Measurements from ENCODE around the gene GIT2. TPM values are rescaled to one million over a fixed set of nuclear protein-coding genes. Genes with fewer than 3 reads are reported as not detected.

GIT2 gene, protein sequence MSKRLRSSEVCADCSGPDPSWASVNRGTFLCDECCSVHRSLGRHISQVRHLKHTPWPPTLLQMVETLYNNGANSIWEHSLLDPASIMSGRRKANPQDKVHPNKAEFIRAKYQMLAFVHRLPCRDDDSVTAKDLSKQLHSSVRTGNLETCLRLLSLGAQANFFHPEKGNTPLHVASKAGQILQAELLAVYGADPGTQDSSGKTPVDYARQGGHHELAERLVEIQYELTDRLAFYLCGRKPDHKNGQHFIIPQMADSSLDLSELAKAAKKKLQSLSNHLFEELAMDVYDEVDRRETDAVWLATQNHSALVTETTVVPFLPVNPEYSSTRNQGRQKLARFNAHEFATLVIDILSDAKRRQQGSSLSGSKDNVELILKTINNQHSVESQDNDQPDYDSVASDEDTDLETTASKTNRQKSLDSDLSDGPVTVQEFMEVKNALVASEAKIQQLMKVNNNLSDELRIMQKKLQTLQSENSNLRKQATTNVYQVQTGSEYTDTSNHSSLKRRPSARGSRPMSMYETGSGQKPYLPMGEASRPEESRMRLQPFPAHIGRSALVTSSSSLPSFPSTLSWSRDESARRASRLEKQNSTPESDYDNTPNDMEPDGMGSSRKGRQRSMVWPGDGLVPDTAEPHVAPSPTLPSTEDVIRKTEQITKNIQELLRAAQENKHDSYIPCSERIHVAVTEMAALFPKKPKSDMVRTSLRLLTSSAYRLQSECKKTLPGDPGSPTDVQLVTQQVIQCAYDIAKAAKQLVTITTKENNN
- 19.2 and 22.3 TPM in 2 replicates for total RNA-seq

DNA sequence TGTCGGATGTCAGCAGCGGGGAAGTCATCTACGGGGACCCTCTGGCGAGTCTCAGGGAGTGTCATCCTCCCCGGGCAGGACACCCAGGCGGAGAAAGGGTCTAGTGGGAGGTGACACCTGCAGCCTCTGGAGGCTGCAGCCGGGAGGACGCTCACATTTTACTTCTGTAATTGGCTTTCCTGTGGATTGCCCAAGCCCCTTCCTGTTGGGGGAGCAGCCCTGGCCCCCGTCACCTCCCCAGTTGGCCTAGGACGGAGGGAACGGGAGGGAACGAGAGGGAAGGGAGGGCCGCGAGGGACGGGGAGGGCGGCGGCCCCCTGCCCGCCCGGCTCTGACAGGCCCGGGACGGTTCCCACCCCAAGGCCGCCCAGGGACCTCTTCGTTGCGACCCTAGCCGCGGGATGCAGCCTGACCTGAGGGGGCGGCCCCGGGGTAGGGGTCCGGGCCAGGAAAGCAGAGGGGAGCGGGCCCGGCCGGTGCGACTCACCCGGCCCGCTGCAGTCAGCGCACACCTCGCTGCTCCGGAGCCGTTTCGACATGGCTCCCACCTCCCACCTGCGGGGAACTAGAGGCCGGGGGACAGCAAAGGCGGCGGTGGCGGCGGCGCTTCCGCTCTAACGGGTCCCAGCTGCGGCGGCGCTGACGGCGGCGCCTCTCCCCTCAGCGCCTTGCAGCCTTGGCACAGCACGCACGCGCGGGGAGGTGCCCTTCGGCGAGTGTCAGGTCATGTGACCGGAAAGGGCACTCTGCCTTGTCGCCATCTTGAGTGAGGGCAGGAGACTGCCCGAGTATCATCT lies at the start of gene GIT2:
TSS of gene GIT2 (minus strand) at position 683 of the 797 bp plus-strand sequence. CDS start at position 539, 144 bp downstream.

DNA sequence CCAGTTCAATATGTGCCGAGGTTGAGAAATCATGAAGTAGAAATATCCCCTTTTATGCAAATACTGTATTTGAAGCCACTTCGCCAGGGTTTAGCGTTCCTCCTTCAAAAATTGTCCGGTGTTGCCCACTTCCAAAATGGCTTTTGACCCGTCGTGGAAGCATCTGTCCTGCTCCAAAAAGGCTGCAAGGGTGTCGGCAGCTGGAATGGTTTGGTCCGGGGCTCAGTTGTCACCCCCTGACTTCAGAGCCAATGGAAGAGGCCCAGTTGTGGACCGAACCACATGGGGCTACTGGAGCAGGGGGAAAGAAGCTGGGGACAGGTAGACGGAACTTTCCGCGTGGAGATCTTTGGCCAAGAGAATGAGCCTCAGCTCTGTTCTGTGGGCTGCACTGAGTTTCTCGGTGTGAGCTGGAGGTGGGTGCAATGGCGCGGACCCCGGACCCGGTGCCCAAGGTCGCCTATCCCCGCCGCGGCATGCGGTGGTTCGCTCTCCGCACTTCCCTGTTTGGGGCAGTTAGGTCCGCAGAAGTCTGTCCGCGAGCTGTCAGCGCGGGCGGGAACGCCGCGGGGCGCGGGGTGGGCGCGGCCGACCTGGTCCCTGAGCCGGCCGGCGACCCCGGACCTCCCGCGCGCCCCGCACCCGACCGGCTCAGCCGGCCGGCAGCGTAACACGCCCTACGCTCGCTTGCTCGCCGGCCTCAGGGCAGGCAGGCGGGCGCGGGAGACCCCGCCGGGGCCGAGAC lies 2.9 kb upstream of the GIT2 start, which contains the start of gene ANKRD13A:
TSS of gene ANKRD13A (plus strand) at position 527 of the 745 bp plus-strand sequence. CDS start 259 bp downstream, outside the sequence.

DNA sequence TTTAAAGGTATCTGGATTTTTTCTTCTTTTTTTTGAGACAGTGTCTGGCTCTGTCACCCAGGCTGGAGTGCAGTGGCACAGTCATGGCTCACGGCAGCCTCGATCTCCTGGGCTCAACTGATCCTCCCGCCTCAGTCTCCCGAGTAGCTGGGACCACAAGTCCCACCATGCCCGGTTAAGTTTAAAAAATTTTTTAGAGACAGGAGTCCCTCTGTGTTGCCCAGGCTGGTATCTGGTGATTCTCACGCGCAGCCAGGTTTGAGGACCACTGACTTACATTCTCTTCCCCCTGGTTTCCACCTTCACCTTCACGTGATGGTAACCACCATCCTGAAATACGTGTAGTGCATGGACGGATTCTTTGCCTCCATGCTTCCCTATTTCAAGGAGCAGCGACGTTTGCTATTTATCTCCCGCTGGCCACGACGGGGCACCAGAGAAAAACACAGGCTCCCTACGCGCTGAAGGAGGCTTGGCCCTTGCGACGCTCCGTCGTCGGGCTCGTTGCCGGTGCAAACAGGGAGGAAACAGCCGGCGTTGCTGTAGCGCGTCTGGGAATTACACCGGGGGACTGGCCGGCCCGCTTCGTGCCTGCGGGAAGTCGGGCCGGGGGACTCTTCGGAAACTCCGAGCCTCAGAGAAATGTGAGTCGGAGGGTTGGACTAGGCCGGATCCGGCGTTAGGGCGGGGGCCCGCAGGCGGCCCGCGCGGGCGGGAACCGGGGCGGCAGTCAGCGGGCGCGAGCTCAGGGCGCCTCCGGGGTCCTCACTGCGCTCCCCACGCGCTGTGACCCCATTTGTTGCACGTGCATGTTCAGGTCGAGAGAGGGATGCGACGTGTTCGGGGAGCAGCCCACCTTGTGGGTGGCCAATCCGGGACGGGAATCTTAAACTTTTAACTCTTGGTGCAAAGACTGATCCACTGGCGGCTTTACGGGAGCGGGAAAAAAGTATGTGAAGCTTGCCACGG lies 96.1 kb downstream of the GIT2 start, which contains the start of gene TCHP:
TSS of gene TCHP (plus strand) at position 492 of the 969 bp plus-strand sequence. CDS start 2,753 bp downstream, outside the sequence.

DNA sequence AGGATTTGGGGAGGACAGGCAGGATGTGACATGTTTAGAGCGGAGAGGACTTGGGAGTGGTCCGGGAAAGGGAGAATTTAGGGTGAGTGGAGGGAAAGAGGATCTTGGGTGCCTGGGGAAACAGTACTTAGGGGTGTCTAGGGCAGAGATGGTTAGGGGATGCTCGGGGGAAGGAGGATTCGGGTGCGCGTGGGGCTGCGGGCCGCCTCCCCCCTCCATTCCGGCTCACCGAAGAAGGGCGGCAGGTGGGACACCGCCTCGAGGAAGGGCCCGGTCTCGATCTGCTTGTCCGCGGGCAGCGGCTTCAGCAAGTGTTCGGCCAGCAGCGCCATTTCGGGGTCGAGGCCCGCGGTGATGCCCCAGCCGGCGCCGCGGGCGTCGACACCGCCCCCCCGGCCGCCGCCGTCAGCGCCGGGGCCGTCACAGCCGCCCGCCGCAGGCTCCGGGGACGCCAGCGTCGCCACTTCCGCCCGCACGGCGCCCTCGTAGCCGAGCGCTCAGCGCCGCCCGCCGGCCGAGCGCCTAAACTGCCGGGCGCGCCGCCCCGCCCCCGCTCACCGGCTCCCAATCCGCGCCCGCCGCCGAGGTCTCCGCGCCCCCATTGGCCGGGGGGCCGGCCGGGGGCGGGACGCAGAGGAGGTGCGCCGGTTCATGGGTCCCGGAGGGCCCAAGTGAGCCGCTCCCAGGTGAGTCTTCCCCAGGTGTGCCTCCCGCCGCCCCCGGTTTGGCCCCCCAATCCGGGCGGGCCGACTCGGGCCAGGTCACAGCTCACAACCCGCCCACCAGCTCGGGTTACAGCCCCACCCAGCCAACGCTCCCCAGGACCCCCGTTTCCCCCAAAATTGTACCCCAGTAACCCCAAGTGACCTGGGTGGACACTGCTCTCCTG lies 115.9 kb downstream of the GIT2 start, which contains the start of gene GLTP:
TSS of gene GLTP (minus strand) at position 499 of the 889 bp plus-strand sequence. CDS start at position 332, 167 bp downstream.

Other genes with a start within 250 kb of the GIT2 start
- 1.8 and 2.5 TPM in 2 replicates for gene TRPV4, start 163.0 kb downstream of the GIT2 start, total RNA-seq
- gene GLTP, start 115.8 kb downstream of the GIT2 start, total RNA-seq: 40.4 and 43.0 TPM in 2 replicates
- gene TCHP, start 96.1 kb downstream of the GIT2 start, total RNA-seq: 13.1 and 15.8 TPM in 2 replicates
- gene ANKRD13A, start 3.1 kb upstream of the GIT2 start, total RNA-seq: 112 and 121 TPM in 2 replicates
- 9.2 and 9.7 TPM in 2 replicates for gene C12orf76, start 52.2 kb upstream of the GIT2 start, total RNA-seq
- 6.8 and 8.2 TPM in 2 replicates for gene IFT81, start 128.0 kb upstream of the GIT2 start, total RNA-seq

Data from bronchus fibroblast of lung (primary cell).